Activated T-helper 9 cell treated with anti-CD3 and anti-CD28 coated beads, Interleukin-2, amount 50 U/mL, for 16 hours (primary cell): ENCODE results near the gene SPPL3.

ENCODE experiments used
- DNase-seq: peaks from one replicate; pipeline ENCODE4 v3.0.0-alpha.2; 2020; ENCODE audit warnings: low read depth

SPPL3 gene

GRCh38 chr12:120722784-120723183, 181.4 kb downstream of the SPPL3 start:
- DNase-seq, result no peak

- no peak for DNase-seq
Measured at GRCh38 chr12:120721866-120722265, 182.3 kb downstream of the SPPL3 start.

GRCh38 chr12:120720987-120721801, 183.0 kb downstream of the SPPL3 start:
- no peak for DNase-seq

GRCh38 chr12:120720234-120720986, 183.7 kb downstream of the SPPL3 start:
- no peak for DNase-seq

GRCh38 chr12:120719496-120720233, 184.5 kb downstream of the SPPL3 start:
- no peak for DNase-seq

GRCh38 chr12:120719072-120719471, 185.1 kb downstream of the SPPL3 start:
- no peak for DNase-seq

GRCh38 chr12:120718055-120718454, 186.1 kb downstream of the SPPL3 start:
- no peak for DNase-seq

- DNase-seq, result peak; percentile 40
Measured at GRCh38 chr12:120713861-120714482, 190.2 kb downstream of the SPPL3 start.

GRCh38 chr12:120712610-120713009, 191.5 kb downstream of the SPPL3 start:
- no peak for DNase-seq
